HG03354 (cell line): Measurements from ENCODE around the gene OBSCN.

Source experiments
- ATAC-seq: cut with Tn5 transposase; IDR thresholded peaks from one replicate; pipeline ENCODE4 v1.9.1; 2021; ENCODE audit warnings: mild to moderate bottlenecking; ENCODE audit not compliant: unreplicated experiment, poor library complexity, severe bottlenecking

OBSCN gene

GRCh38 chr1:228272331-228272791 is 64.5 kb downstream of the OBSCN start:
- ATAC-seq = no peak

- ATAC-seq = no peak
Observed at GRCh38 chr1:228272831-228273571, 65.2 kb downstream of the OBSCN start.

GRCh38 chr1:228273720-228274451 is 66.0 kb downstream of the OBSCN start:
- ATAC-seq = no peak

- ATAC-seq = no peak
Observed at GRCh38 chr1:228274452-228275178, 66.8 kb downstream of the OBSCN start.

GRCh38 chr1:228275179-228275429 is 67.3 kb downstream of the OBSCN start:
- peak; percentile 3 for ATAC-seq

GRCh38 chr1:228275430-228276173 is 67.8 kb downstream of the OBSCN start:
- peak; percentile 74 for ATAC-seq

- ATAC-seq = peak; percentile 24
Observed at GRCh38 chr1:228276174-228276831, 68.5 kb downstream of the OBSCN start.

GRCh38 chr1:228276901-228277490 is 69.2 kb downstream of the OBSCN start:
- ATAC-seq = no peak

- no peak for ATAC-seq
Observed at GRCh38 chr1:228277491-228278431, 69.9 kb downstream of the OBSCN start.

- ATAC-seq = no peak
Observed at GRCh38 chr1:228278432-228278941, 70.6 kb downstream of the OBSCN start.

GRCh38 chr1:228279011-228279721 is 71.3 kb downstream of the OBSCN start:
- ATAC-seq = no peak

GRCh38 chr1:228279722-228280105 is 71.9 kb downstream of the OBSCN start:
- ATAC-seq = no peak

GRCh38 chr1:228280106-228280901 is 72.5 kb downstream of the OBSCN start:
- no peak for ATAC-seq

GRCh38 chr1:228280961-228281591 is 73.2 kb downstream of the OBSCN start:
- ATAC-seq = no peak

- ATAC-seq = no peak
Observed at GRCh38 chr1:228281631-228282328, 73.9 kb downstream of the OBSCN start.
